BLaER1 (cell line): ENCODE measurements around the gene RND3.

Experiments used
- H3K27ac ChIP-seq: shearing (Covaris generic); formaldehyde crosslinking; 2 replicates; pipeline ENCODE4 v1.8.1; 2022
- H3K27me3 ChIP-seq: shearing (Covaris generic); formaldehyde crosslinking; 2 replicates; pipeline ENCODE4 v1.8.1; 2022
- H3K36me3 ChIP-seq: shearing (Covaris generic); formaldehyde crosslinking; 2 replicates; pipeline ENCODE4 v1.8.1; 2022
- H3K4me1 ChIP-seq: shearing (Covaris generic); formaldehyde crosslinking; 2 replicates; pipeline ENCODE4 v1.8.1; 2022
- H3K4me2 ChIP-seq: shearing (Covaris generic); formaldehyde crosslinking; 2 replicates; pipeline ENCODE4 v1.8.1; 2022
- H3K4me3 ChIP-seq: shearing (Covaris generic); formaldehyde crosslinking; 2 replicates; pipeline ENCODE4 v1.8.1; 2022
- H3K9ac ChIP-seq: shearing (Covaris generic); formaldehyde crosslinking; 2 replicates; pipeline ENCODE4 v1.8.1; 2022
- H3K9me3 ChIP-seq: shearing (Covaris generic); formaldehyde crosslinking; 2 replicates; pipeline ENCODE4 v1.8.1; 2022
- H4K20me1 ChIP-seq: shearing (Covaris generic); formaldehyde crosslinking; 2 replicates; pipeline ENCODE4 v1.8.1; 2022
- Cebpa-rat ChIP-seq: shearing (Covaris generic); IDR thresholded peaks from 2 replicates; pipeline ENCODE4 v1.8.1; 2022

The RND3 gene

GRCh38 chr2:150522269-150522668 lies 34.8 kb upstream of the RND3 start:
- H3K4me3 ChIP-seq = no peak overlapping the region
- TF ChIP-seq Cebpa-rat = no peak
- peaks cover 24% of the 10 kb centered on the region for H3K9me3 ChIP-seq
- no peak overlapping the region for H3K27ac ChIP-seq
- no peaks in the 10 kb centered on the region for H3K4me1 ChIP-seq
- no peaks in the 10 kb centered on the region for H3K36me3 ChIP-seq
- H3K4me2 ChIP-seq = no peak overlapping the region
- H3K9ac ChIP-seq = no peak overlapping the region
- H3K27me3 ChIP-seq = no peaks in the 10 kb centered on the region
- no peaks in the 10 kb centered on the region for H4K20me1 ChIP-seq

GRCh38 chr2:150520887-150521664 lies 33.6 kb upstream of the RND3 start:
- TF ChIP-seq Cebpa-rat = no peak
- no peak overlapping the region for H3K4me2 ChIP-seq
- no peak overlapping the region for H3K27ac ChIP-seq
- peaks cover 24% of the 10 kb centered on the region for H3K9me3 ChIP-seq
- no peak overlapping the region for H3K9ac ChIP-seq
- no peaks in the 10 kb centered on the region for H3K4me1 ChIP-seq
- no peaks in the 10 kb centered on the region for H4K20me1 ChIP-seq
- H3K36me3 ChIP-seq = no peaks in the 10 kb centered on the region
- H3K4me3 ChIP-seq = no peak overlapping the region
- H3K27me3 ChIP-seq = no peaks in the 10 kb centered on the region

GRCh38 chr2:150520033-150520432 lies 32.6 kb upstream of the RND3 start:
- Histone ChIP-seq H3K27ac (no peak overlapping the region), H3K4me1 (no peaks in the 10 kb centered on the region), H3K9ac (no peak overlapping the region), H4K20me1 (no peaks in the 10 kb centered on the region), H3K9me3 (peaks cover 24% of the 10 kb centered on the region), H3K27me3 (no peaks in the 10 kb centered on the region), H3K36me3 (no peaks in the 10 kb centered on the region), H3K4me2 (no peak overlapping the region), H3K4me3 (no peak overlapping the region)
- no peak for TF ChIP-seq Cebpa-rat

- Histone ChIP-seq H3K4me3 (no peak overlapping the region), H4K20me1 (no peaks in the 10 kb centered on the region), H3K27ac (no peak overlapping the region), H3K9me3 (peaks cover 10% of the 10 kb centered on the region), H3K27me3 (no peaks in the 10 kb centered on the region), H3K36me3 (no peaks in the 10 kb centered on the region), H3K4me1 (no peaks in the 10 kb centered on the region), H3K4me2 (no peak overlapping the region), H3K9ac (no peak overlapping the region)
- no peak for TF ChIP-seq Cebpa-rat
Observed at GRCh38 chr2:150517951-150518680, 30.6 kb upstream of the RND3 start.

GRCh38 chr2:150513647-150514046 lies 26.2 kb upstream of the RND3 start:
- Histone ChIP-seq H3K36me3 (no peaks in the 10 kb centered on the region), H3K9me3 (no peaks in the 10 kb centered on the region), H3K4me1 (no peaks in the 10 kb centered on the region), H3K27me3 (no peaks in the 10 kb centered on the region), H3K4me2 (no peak overlapping the region), H4K20me1 (no peaks in the 10 kb centered on the region), H3K4me3 (no peak overlapping the region), H3K27ac (no peak overlapping the region), H3K9ac (no peak overlapping the region)
- no peak for TF ChIP-seq Cebpa-rat

- H3K4me2 ChIP-seq = no peak overlapping the region
- no peaks in the 10 kb centered on the region for H3K4me1 ChIP-seq
- H3K9ac ChIP-seq = no peak overlapping the region
- H4K20me1 ChIP-seq = no peaks in the 10 kb centered on the region
- no peaks in the 10 kb centered on the region for H3K9me3 ChIP-seq
- no peak overlapping the region for H3K27ac ChIP-seq
- no peak overlapping the region for H3K4me3 ChIP-seq
- TF ChIP-seq Cebpa-rat = no peak
- no peaks in the 10 kb centered on the region for H3K27me3 ChIP-seq
- H3K36me3 ChIP-seq = no peaks in the 10 kb centered on the region
Observed at GRCh38 chr2:150508497-150509137, 21.1 kb upstream of the RND3 start.

GRCh38 chr2:150507071-150507470 lies 19.6 kb upstream of the RND3 start:
- no peak overlapping the region for H3K9ac ChIP-seq
- no peaks in the 10 kb centered on the region for H4K20me1 ChIP-seq
- no peak overlapping the region for H3K4me3 ChIP-seq
- no peaks in the 10 kb centered on the region for H3K4me1 ChIP-seq
- no peak overlapping the region for H3K27ac ChIP-seq
- no peaks in the 10 kb centered on the region for H3K36me3 ChIP-seq
- H3K9me3 ChIP-seq = no peaks in the 10 kb centered on the region
- no peak for TF ChIP-seq Cebpa-rat
- no peaks in the 10 kb centered on the region for H3K27me3 ChIP-seq
- H3K4me2 ChIP-seq = no peak overlapping the region

- Histone ChIP-seq H3K27me3 (no peaks in the 10 kb centered on the region), H3K9me3 (no peaks in the 10 kb centered on the region), H3K4me1 (no peaks in the 10 kb centered on the region), H4K20me1 (no peaks in the 10 kb centered on the region), H3K4me2 (no peak overlapping the region), H3K27ac (no peak overlapping the region), H3K9ac (no peak overlapping the region), H3K36me3 (no peaks in the 10 kb centered on the region), H3K4me3 (no peak overlapping the region)
- TF ChIP-seq Cebpa-rat = no peak
Observed at GRCh38 chr2:150505178-150505577, 17.7 kb upstream of the RND3 start.

- no peak overlapping the region for H3K4me2 ChIP-seq
- no peaks in the 10 kb centered on the region for H3K27me3 ChIP-seq
- H3K36me3 ChIP-seq = no peaks in the 10 kb centered on the region
- H4K20me1 ChIP-seq = no peaks in the 10 kb centered on the region
- H3K4me3 ChIP-seq = no peak overlapping the region
- H3K9me3 ChIP-seq = no peaks in the 10 kb centered on the region
- H3K9ac ChIP-seq = no peak overlapping the region
- H3K4me1 ChIP-seq = no peaks in the 10 kb centered on the region
- no peak overlapping the region for H3K27ac ChIP-seq
- no peak for TF ChIP-seq Cebpa-rat
Observed at GRCh38 chr2:150495993-150496627, 8.6 kb upstream of the RND3 start.

- Histone ChIP-seq H3K9ac (no peak overlapping the region), H3K4me2 (no peak overlapping the region), H3K36me3 (no peaks in the 10 kb centered on the region), H3K4me3 (no peak overlapping the region), H3K27ac (no peak overlapping the region), H3K4me1 (no peaks in the 10 kb centered on the region), H3K9me3 (no peaks in the 10 kb centered on the region), H4K20me1 (no peaks in the 10 kb centered on the region), H3K27me3 (no peaks in the 10 kb centered on the region)
- no peak for TF ChIP-seq Cebpa-rat
Observed at GRCh38 chr2:150495001-150495400, 7.5 kb upstream of the RND3 start.
